T47D (cell line): ENCODE data around the gene TYSND1.
"Not testable (repeated sequence)": the region's sequence is repeated elsewhere in the genome, so short reads cannot be mapped to it uniquely, and the experiment has no call there.

Experiments used
- DNase-seq, 2 experiments: peaks; one replicate each; pipeline versions ENCODE4 v3.0.0 to v3.0.0-alpha.2; 2011 to 2012; ENCODE audit warnings: low read depth in 1 of 2, low spot score in 1 of 2
- JUND ChIP-seq: IDR thresholded peaks from 2 replicates; pipeline ENCODE4 v1.6.1; 2012; ENCODE audit warnings: low read depth
- in situ Hi-C: cut with HindIII; loops from 2 replicates; pipeline ENCODE4 v1.10.0; 2016; ENCODE audit warnings: low sequenced_read_pairs, low pct_unique_long_range_greater_than_20kb

Gene TYSND1

GRCh38 chr10:70178139-70178725 is 31.7 kb upstream of the TYSND1 start:
- no peak for DNase-seq
- no peak for TF ChIP-seq JUND
- in situ Hi-C loops, result no loop called here

- TF ChIP-seq JUND, result no peak
- in situ Hi-C loops, result no loop called here
- DNase-seq, result no peak
Measured at GRCh38 chr10:70176441-70176840, 29.9 kb upstream of the TYSND1 start.

GRCh38 chr10:70175516-70175915 is 29.0 kb upstream of the TYSND1 start:
- no peak for TF ChIP-seq JUND
- no peak for DNase-seq
- in situ Hi-C loops, result no loop called here

- in situ Hi-C loops, result no loop called here
- no peak for DNase-seq
- TF ChIP-seq JUND, result no peak
Measured at GRCh38 chr10:70174058-70174741, 27.7 kb upstream of the TYSND1 start.

GRCh38 chr10:70169649-70170364 is 23.3 kb upstream of the TYSND1 start:
- in situ Hi-C loops, result no loop called here
- TF ChIP-seq JUND, result no peak
- no peak for DNase-seq

GRCh38 chr10:70169011-70169410 is 22.5 kb upstream of the TYSND1 start:
- in situ Hi-C loops, result no loop called here
- DNase-seq, result no peak
- TF ChIP-seq JUND, result no peak

GRCh38 chr10:70167246-70167645 is 20.7 kb upstream of the TYSND1 start:
- in situ Hi-C loops, result no loop called here
- DNase-seq, result no peak
- no peak for TF ChIP-seq JUND

GRCh38 chr10:70166394-70166793 is 19.9 kb upstream of the TYSND1 start:
- in situ Hi-C loops, result no loop called here
- no peak for DNase-seq
- TF ChIP-seq JUND, result no peak

- in situ Hi-C loops, result no loop called here
- TF ChIP-seq JUND, result no peak
- no peak for DNase-seq
Measured at GRCh38 chr10:70164163-70164562, 17.7 kb upstream of the TYSND1 start.

- in situ Hi-C loops, result no loop called here
- DNase-seq, result no peak
- TF ChIP-seq JUND, result no peak
Measured at GRCh38 chr10:70163448-70163847, 16.9 kb upstream of the TYSND1 start.

GRCh38 chr10:70162892-70163201 is 16.3 kb upstream of the TYSND1 start:
- in situ Hi-C loops, result no loop called here
- no peak for TF ChIP-seq JUND
- DNase-seq, result no peak

GRCh38 chr10:70162151-70162891 is 15.8 kb upstream of the TYSND1 start:
- no peak for TF ChIP-seq JUND
- in situ Hi-C loops, result no loop called here
- no peak for DNase-seq

- DNase-seq, result no peak
- in situ Hi-C loops, result no loop called here
- no peak for TF ChIP-seq JUND
Measured at GRCh38 chr10:70160798-70161197, 14.3 kb upstream of the TYSND1 start.

- DNase-seq, in situ Hi-C loops: not testable (repeated sequence)
Measured at GRCh38 chr10:70159366-70159765, 12.9 kb upstream of the TYSND1 start.
